Mesenchymal stem cell (in vitro differentiated cells and primary cell): Measurements from ENCODE around the gene ZNF654.

Experiments
- DNase-seq: peaks from one replicate; pipeline ENCODE4 v3.0.0-alpha.2; 2013
- H2AFZ ChIP-seq: one replicate; pipeline ENCODE4 v1.6.1; 2013; ENCODE audit warnings: low read depth, mild to moderate bottlenecking, control low read depth, inconsistent platforms, low read length, moderate library complexity
- H2AK5ac ChIP-seq: 2 replicates; pipeline ENCODE4 v1.6.1; 2013; ENCODE audit warnings: low read length, moderate library complexity, mild to moderate bottlenecking, inconsistent platforms; ENCODE audit not compliant: severe bottlenecking
- H2BK120ac ChIP-seq: one replicate; pipeline ENCODE4 v1.6.1; 2013; ENCODE audit warnings: low read depth, mild to moderate bottlenecking, inconsistent platforms, low read length, moderate library complexity
- H2BK12ac ChIP-seq, 2 experiments: one replicate each; pipeline ENCODE4 v1.6.1; 2013; ENCODE audit warnings: inconsistent platforms in 2 of 2, low read length in 2 of 2, mild to moderate bottlenecking in 2 of 2, moderate library complexity in 2 of 2, control low read depth in 1 of 2
- H2BK15ac ChIP-seq: one replicate; pipeline ENCODE4 v1.6.1; 2013; ENCODE audit warnings: mild to moderate bottlenecking, low read depth, inconsistent platforms; ENCODE audit not compliant: poor library complexity, severe bottlenecking
- H2BK5ac ChIP-seq: 2 replicates; pipeline ENCODE4 v1.6.1; 2013; ENCODE audit warnings: low read depth, mild to moderate bottlenecking, low read length, control low read depth, inconsistent platforms; ENCODE audit not compliant: poor library complexity, severe bottlenecking
- H3K14ac ChIP-seq, 2 experiments: one replicate each; pipeline ENCODE4 v1.6.1; 2013; ENCODE audit warnings: inconsistent platforms in 2 of 2, low read length in 2 of 2, control low read depth in 1 of 2, mild to moderate bottlenecking in 1 of 2, moderate library complexity in 1 of 2
- H3K18ac ChIP-seq, 2 experiments: one replicate each; pipeline ENCODE4 v1.6.1; 2013; ENCODE audit warnings: inconsistent platforms in 2 of 2, low read length in 2 of 2, control low read depth in 1 of 2, low read depth in 1 of 2, mild to moderate bottlenecking in 1 of 2
- H3K23ac ChIP-seq, 2 experiments: one replicate each; pipeline ENCODE4 v1.6.1; 2013; ENCODE audit warnings: inconsistent platforms in 2 of 2, low read length in 2 of 2, mild to moderate bottlenecking in 2 of 2, moderate library complexity in 2 of 2, control low read depth in 1 of 2
- H3K27ac ChIP-seq: 2 replicates; pipeline ENCODE4 v1.5.1; 2013; ENCODE audit warnings: mild to moderate bottlenecking, moderate library complexity, low read length, control low read depth, inconsistent platforms; ENCODE audit not compliant: poor library complexity, severe bottlenecking
- H3K27me3 ChIP-seq, 2 experiments: 2 replicates each; pipeline versions ENCODE4 v1.6.1 to v1.7.0; 2013; ENCODE audit warnings: low read length in 2 of 2, mild to moderate bottlenecking in 2 of 2, moderate library complexity in 2 of 2, control low read depth in 1 of 2, inconsistent platforms in 1 of 2; ENCODE audit not compliant: control insufficient read depth in 1 of 2, insufficient read depth in 1 of 2
- H3K36me3 ChIP-seq, 2 experiments: 2 replicates each; pipeline versions ENCODE4 v1.6.1 to v1.7.0; 2013; ENCODE audit warnings: low read length in 2 of 2, control low read depth in 1 of 2, inconsistent platforms in 1 of 2, low read depth in 1 of 2, mild to moderate bottlenecking in 1 of 2; ENCODE audit not compliant: insufficient read depth in 2 of 2, control insufficient read depth in 1 of 2
- H3K4ac ChIP-seq, 2 experiments: one replicate each; pipeline ENCODE4 v1.6.1; 2013; ENCODE audit warnings: inconsistent platforms in 2 of 2, low read length in 2 of 2, mild to moderate bottlenecking in 2 of 2, moderate library complexity in 2 of 2, control low read depth in 1 of 2, low read depth in 1 of 2
- H3K4me1 ChIP-seq: 2 replicates; pipeline ENCODE4 v1.6.1; 2013; ENCODE audit warnings: low read depth, low read length, control low read depth; ENCODE audit not compliant: control insufficient read depth, insufficient read depth
- H3K4me2 ChIP-seq: 2 replicates; pipeline ENCODE4 v1.6.1; 2013; ENCODE audit warnings: low read length, mild to moderate bottlenecking, inconsistent platforms; ENCODE audit not compliant: poor library complexity, severe bottlenecking
- H3K4me3 ChIP-seq, 2 experiments: 2 replicates each; pipeline versions ENCODE4 v1.5.1 to v1.7.0; 2013; ENCODE audit warnings: low read length in 2 of 2, mild to moderate bottlenecking in 2 of 2, control low read depth in 1 of 2, low read depth in 1 of 2; ENCODE audit not compliant: insufficient read depth in 1 of 2
- H3K79me1 ChIP-seq: replicated peaks from 2 replicates; pipeline ENCODE4 v1.6.1; 2013; ENCODE audit warnings: mild to moderate bottlenecking, control low read depth, low read length, inconsistent platforms; ENCODE audit not compliant: poor library complexity, severe bottlenecking
- H3K9ac ChIP-seq: 2 replicates; pipeline ENCODE4 v1.7.0; 2013; ENCODE audit warnings: mild to moderate bottlenecking, low read length, moderate library complexity
- H3K9me3 ChIP-seq: 2 replicates; pipeline ENCODE4 v1.7.0; 2013; ENCODE audit warnings: mild to moderate bottlenecking, low read length; ENCODE audit not compliant: control insufficient read depth
- H4K8ac ChIP-seq: one replicate; pipeline ENCODE4 v1.6.1; 2013; ENCODE audit warnings: inconsistent platforms, mild to moderate bottlenecking, low read length, moderate library complexity
- H4K91ac ChIP-seq: one replicate; pipeline ENCODE4 v1.6.1; 2013; ENCODE audit warnings: mild to moderate bottlenecking, low read length, inconsistent platforms
- WGBS: methylation state at CpG from one replicate; pipeline ENCODE4 v1.1.7; 2013; ENCODE audit warnings: mixed read lengths; 5-methylcytosine and 5-hydroxymethylcytosine counted together

The ZNF654 gene

GRCh38 chr3:88031642-88032077 lies 27.4 kb upstream of the ZNF654 start:
- DNase-seq = peak; percentile 65
- Histone ChIP-seq H3K27ac (peak overlapping the region; percentile 47), H4K91ac (no peak overlapping the region), H3K4me1 (no peaks in the 10 kb centered on the region), H2BK12ac (no peak overlapping the region), H3K36me3 (no peaks in the 10 kb centered on the region), H2BK5ac (no peak overlapping the region), H2AK5ac (no peak overlapping the region), H3K9me3 (no peaks in the 10 kb centered on the region), H3K23ac (no peak overlapping the region), H2AFZ (peak overlapping the region; percentile 81), H3K79me1 (no peaks in the 10 kb centered on the region), H2BK120ac (no peak overlapping the region), H3K14ac (no peak overlapping the region), H3K4ac (no peak overlapping the region), H4K8ac (peak overlapping the region; percentile 45), H2BK15ac (no peak overlapping the region), H3K27me3 (no peaks in the 10 kb centered on the region), H3K4me3 (peak overlapping the region in 1 of 2 experiments; percentile 74), H3K4me2 (peak overlapping the region; percentile 78), H3K18ac (peak overlapping the region in 1 of 2 experiments; percentile 12), H3K9ac (peak overlapping the region; percentile 85)
- WGBS = 54% methylated on average over 1 of the region's 1 CpG

- Histone ChIP-seq H3K23ac (no peak overlapping the region), H4K91ac (no peak overlapping the region), H3K4me1 (no peaks in the 10 kb centered on the region), H3K14ac (no peak overlapping the region), H3K9ac (peak overlapping the region; percentile 85), H3K4me3 (peak overlapping the region in 1 of 2 experiments; percentile 74), H3K18ac (no peak overlapping the region), H2AFZ (no peak overlapping the region), H2BK120ac (no peak overlapping the region), H3K9me3 (no peaks in the 10 kb centered on the region), H2BK15ac (no peak overlapping the region), H2BK12ac (no peak overlapping the region), H3K4ac (no peak overlapping the region), H2AK5ac (no peak overlapping the region), H3K36me3 (no peaks in the 10 kb centered on the region), H3K79me1 (no peaks in the 10 kb centered on the region), H3K27ac (peak overlapping the region; percentile 47), H3K4me2 (no peak overlapping the region), H4K8ac (no peak overlapping the region), H3K27me3 (no peaks in the 10 kb centered on the region), H2BK5ac (no peak overlapping the region)
- DNase-seq = no peak
- no CpG with 5 or more reads among the region's 2 CpGs for WGBS
These were observed 26.8 kb upstream of the ZNF654 start for GRCh38 chr3:88032245-88032644.

GRCh38 chr3:88033079-88033478 lies 26.0 kb upstream of the ZNF654 start:
- no peak overlapping the region for H4K91ac ChIP-seq
- H3K23ac ChIP-seq = no peak overlapping the region
- H3K18ac ChIP-seq = no peak overlapping the region
- no peak overlapping the region for H2BK15ac ChIP-seq
- no peak overlapping the region for H3K27ac ChIP-seq
- no peaks in the 10 kb centered on the region for H3K79me1 ChIP-seq
- H3K27me3 ChIP-seq = no peaks in the 10 kb centered on the region
- no peak overlapping the region for H3K9ac ChIP-seq
- no peak for DNase-seq
- H3K4me2 ChIP-seq = no peak overlapping the region
- no peak overlapping the region for H3K4me3 ChIP-seq
- H3K4ac ChIP-seq = no peak overlapping the region
- no peak overlapping the region for H2BK12ac ChIP-seq
- H2AK5ac ChIP-seq = no peak overlapping the region
- no peak overlapping the region for H2AFZ ChIP-seq
- H4K8ac ChIP-seq = no peak overlapping the region
- no peaks in the 10 kb centered on the region for H3K9me3 ChIP-seq
- WGBS = no CpG with 5 or more reads among the region's 2 CpGs
- H2BK5ac ChIP-seq = no peak overlapping the region
- H3K4me1 ChIP-seq = no peaks in the 10 kb centered on the region
- no peak overlapping the region for H3K14ac ChIP-seq
- no peaks in the 10 kb centered on the region for H3K36me3 ChIP-seq
- H2BK120ac ChIP-seq = no peak overlapping the region

- H2BK12ac ChIP-seq = no peak overlapping the region
- no peak overlapping the region for H2BK120ac ChIP-seq
- no peak overlapping the region for H3K27ac ChIP-seq
- no peak overlapping the region for H3K4me2 ChIP-seq
- no peaks in the 10 kb centered on the region for H3K79me1 ChIP-seq
- H4K8ac ChIP-seq = no peak overlapping the region
- H3K9me3 ChIP-seq = no peaks in the 10 kb centered on the region
- no peaks in the 10 kb centered on the region for H3K36me3 ChIP-seq
- no peak for DNase-seq
- no peak overlapping the region for H3K18ac ChIP-seq
- no peak overlapping the region for H3K4ac ChIP-seq
- H3K23ac ChIP-seq = no peak overlapping the region
- H3K9ac ChIP-seq = peak overlapping the region; percentile 14
- no peak overlapping the region for H2AK5ac ChIP-seq
- H2BK15ac ChIP-seq = no peak overlapping the region
- no peaks in the 10 kb centered on the region for H3K27me3 ChIP-seq
- H2AFZ ChIP-seq = no peak overlapping the region
- no peak overlapping the region for H3K4me3 ChIP-seq
- WGBS = 100% methylated on average over 1 of the region's 2 CpGs
- no peak overlapping the region for H3K14ac ChIP-seq
- no peak overlapping the region for H2BK5ac ChIP-seq
- H3K4me1 ChIP-seq = no peaks in the 10 kb centered on the region
- H4K91ac ChIP-seq = no peak overlapping the region
These were observed 25.2 kb upstream of the ZNF654 start for GRCh38 chr3:88033808-88034207.
